Medulla oblongata (tissue), 1 donor: ENCODE data around the gene ABCF2.

ENCODE experiments used
- DNase-seq: peaks from one replicate; pipeline ENCODE4 v3.0.0-alpha.2; 2015; ENCODE audit errors: extremely low spot score

The ABCF2 gene

GRCh38 chr7:151242159-151243044 is 15.4 kb upstream of the ABCF2 start:
- DNase-seq, result no peak

- no peak for DNase-seq
These were observed 14.7 kb upstream of the ABCF2 start for GRCh38 chr7:151241755-151242096.

- no peak for DNase-seq
These were observed 14.1 kb upstream of the ABCF2 start for GRCh38 chr7:151240942-151241754.

- no peak for DNase-seq
These were observed 13.5 kb upstream of the ABCF2 start for GRCh38 chr7:151240536-151240935.

GRCh38 chr7:151239837-151240459 is 12.9 kb upstream of the ABCF2 start:
- no peak for DNase-seq

GRCh38 chr7:151238924-151239836 is 12.2 kb upstream of the ABCF2 start:
- no peak for DNase-seq

- no peak for DNase-seq
These were observed 11.3 kb upstream of the ABCF2 start for GRCh38 chr7:151238190-151238810.

GRCh38 chr7:151237244-151238189 is 10.5 kb upstream of the ABCF2 start:
- no peak for DNase-seq

GRCh38 chr7:151236406-151236805 is 9.4 kb upstream of the ABCF2 start:
- DNase-seq, result no peak

GRCh38 chr7:151235091-151235787 is 8.2 kb upstream of the ABCF2 start:
- DNase-seq, result no peak

- DNase-seq, result no peak
These were observed 6.8 kb upstream of the ABCF2 start for GRCh38 chr7:151233804-151234203.

- DNase-seq, result no peak
These were observed 6.1 kb upstream of the ABCF2 start for GRCh38 chr7:151232917-151233701.

GRCh38 chr7:151232091-151232916 is 5.3 kb upstream of the ABCF2 start, which contains the start of gene CHPF2:
Gene CHPF2 (plus strand): TSS chr7:151232483. CDS start chr7:151234012, 1,529 bp downstream.
- DNase-seq, result peak; percentile 92

GRCh38 chr7:151231080-151231479 is 4.1 kb upstream of the ABCF2 start:
- DNase-seq, result no peak

- no peak for DNase-seq
These were observed 2.2 kb upstream of the ABCF2 start for GRCh38 chr7:151229249-151229648.

GRCh38 chr7:151228024-151228866 is 1.2 kb upstream of the ABCF2 start:
- no peak for DNase-seq

GRCh38 chr7:151226560-151226874 is 488 bp downstream of the ABCF2 start:
- no peak for DNase-seq
